ENCODE data around the gene CFB.

CFB gene

GRCh38 chr6:31947070-31947675 lies 1.3 kb downstream of the CFB start:
- no peak for ATAC-seq
- TF ChIP-seq ISL1 (CRISPR knock-in tag; IDR thresholded peaks at IDR 0.05) (no peak), POU6F1 (CRISPR knock-in tag; IDR thresholded peaks at IDR 0.05; ENCODE audit: borderline replicate concordance, low read depth) (no peak), TCF4 (CRISPR knock-in tag; IDR thresholded peaks at IDR 0.05; ENCODE audit: borderline replicate concordance) (no peak), SNAI2 (CRISPR knock-in tag; IDR thresholded peaks at IDR 0.05) (no peak), CSDC2 (CRISPR knock-in tag; IDR thresholded peaks at IDR 0.05) (no peak), ESRRG (CRISPR knock-in tag; IDR thresholded peaks at IDR 0.05) (no peak), ZNF8 (CRISPR knock-in tag; IDR thresholded peaks at IDR 0.05) (no peak), BACH2 (CRISPR knock-in tag; IDR thresholded peaks at IDR 0.05; ENCODE audit: borderline replicate concordance) (no peak), RARB (CRISPR knock-in tag; IDR thresholded peaks at IDR 0.05) (no peak), ZFP30 (CRISPR knock-in tag; IDR thresholded peaks at IDR 0.05) (no peak)

GRCh38 chr6:31947864-31948263 lies 2.0 kb downstream of the CFB start:
- no peak for ATAC-seq
- TF ChIP-seq ARNTL (CRISPR knock-in tag; IDR thresholded peaks at IDR 0.05; ENCODE audit: borderline replicate concordance, low read depth) (no peak), TSHZ2 (CRISPR knock-in tag; IDR thresholded peaks at IDR 0.05) (no peak), POU6F1 (CRISPR knock-in tag; IDR thresholded peaks at IDR 0.05; ENCODE audit: borderline replicate concordance, low read depth) (no peak), CSRNP3 (CRISPR knock-in tag; IDR thresholded peaks at IDR 0.05) (no peak), CREB5 (CRISPR knock-in tag; IDR thresholded peaks at IDR 0.05; ENCODE audit: low read depth) (no peak), PATZ1 (CRISPR knock-in tag; IDR thresholded peaks at IDR 0.05; ENCODE audit: borderline replicate concordance) (no peak), BACH2 (CRISPR knock-in tag; IDR thresholded peaks at IDR 0.05; ENCODE audit: borderline replicate concordance) (no peak), ZNF70 (CRISPR knock-in tag; IDR thresholded peaks at IDR 0.05) (no peak), ZNF565 (CRISPR knock-in tag; conservative IDR thresholded peaks at IDR 0.05; ENCODE audit: low read depth) (no peak), ESRRG (CRISPR knock-in tag; IDR thresholded peaks at IDR 0.05) (no peak), ZFP3 (CRISPR knock-in tag; IDR thresholded peaks at IDR 0.05) (no peak), ZC3H10 (CRISPR knock-in tag; IDR thresholded peaks at IDR 0.05) (no peak), ISL1 (CRISPR knock-in tag; IDR thresholded peaks at IDR 0.05) (no peak), ZFP30 (CRISPR knock-in tag; IDR thresholded peaks at IDR 0.05) (no peak), PPARA (CRISPR knock-in tag; IDR thresholded peaks at IDR 0.05; ENCODE audit: borderline replicate concordance) (no peak), CSDC2 (CRISPR knock-in tag; IDR thresholded peaks at IDR 0.05) (no peak)
